ENCODE results near the gene RAB40B. TPM values are rescaled to one million over a fixed set of nuclear protein-coding genes. Genes with fewer than 3 reads are reported as not detected.
"Not testable (repeated sequence)": the region's sequence is repeated elsewhere in the genome, so short reads cannot be mapped to it uniquely, and the experiment has no call there.

Gene RAB40B
- polyA plus RNA-seq, 1 experiment = 9.4 TPM

- Histone ChIP-seq H3K4me3 (ENCODE audit: low read depth, low read length) (no peak overlapping the region), H3K36me3 (ENCODE audit: control insufficient read depth, insufficient read depth, low read length) (0 out of 2 replicates have a peak, but pooled peaks cover 2% of the 10 kb centered on the region), H3K27me3 (ENCODE audit: control insufficient read depth, insufficient read depth, low read length) (no peaks in the 10 kb centered on the region)
- TF ChIP-seq, protein P1, sequence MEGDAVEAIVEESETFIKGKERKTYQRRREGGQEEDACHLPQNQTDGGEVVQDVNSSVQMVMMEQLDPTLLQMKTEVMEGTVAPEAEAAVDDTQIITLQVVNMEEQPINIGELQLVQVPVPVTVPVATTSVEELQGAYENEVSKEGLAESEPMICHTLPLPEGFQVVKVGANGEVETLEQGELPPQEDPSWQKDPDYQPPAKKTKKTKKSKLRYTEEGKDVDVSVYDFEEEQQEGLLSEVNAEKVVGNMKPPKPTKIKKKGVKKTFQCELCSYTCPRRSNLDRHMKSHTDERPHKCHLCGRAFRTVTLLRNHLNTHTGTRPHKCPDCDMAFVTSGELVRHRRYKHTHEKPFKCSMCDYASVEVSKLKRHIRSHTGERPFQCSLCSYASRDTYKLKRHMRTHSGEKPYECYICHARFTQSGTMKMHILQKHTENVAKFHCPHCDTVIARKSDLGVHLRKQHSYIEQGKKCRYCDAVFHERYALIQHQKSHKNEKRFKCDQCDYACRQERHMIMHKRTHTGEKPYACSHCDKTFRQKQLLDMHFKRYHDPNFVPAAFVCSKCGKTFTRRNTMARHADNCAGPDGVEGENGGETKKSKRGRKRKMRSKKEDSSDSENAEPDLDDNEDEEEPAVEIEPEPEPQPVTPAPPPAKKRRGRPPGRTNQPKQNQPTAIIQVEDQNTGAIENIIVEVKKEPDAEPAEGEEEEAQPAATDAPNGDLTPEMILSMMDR (IDR thresholded peaks at IDR 0.05; ENCODE audit: insufficient read depth, low read depth, low read length) = no peak
- CTCF ChIA-PET = no interaction called here
- DNase-seq (ENCODE audit: low read depth) = no peak
- POLR2A ChIA-PET = no interaction called here
These were observed 42.2 kb downstream of the RAB40B start for GRCh38 chr17:82656266-82656665.

- CTCF ChIA-PET = no interaction called here
- Histone ChIP-seq H3K27me3 (ENCODE audit: control insufficient read depth, insufficient read depth, low read length) (no peaks in the 10 kb centered on the region), H3K4me3 (ENCODE audit: low read depth, low read length) (no peak overlapping the region), H3K36me3 (ENCODE audit: control insufficient read depth, insufficient read depth, low read length) (0 out of 2 replicates have a peak, but pooled peaks cover 2% of the 10 kb centered on the region)
- POLR2A ChIA-PET = no interaction called here
- no peak for DNase-seq (ENCODE audit: low read depth)
- TF ChIP-seq, protein P1 (IDR thresholded peaks at IDR 0.05; ENCODE audit: insufficient read depth, low read depth, low read length) = no peak
These were observed 43.0 kb downstream of the RAB40B start for GRCh38 chr17:82655523-82655922.

GRCh38 chr17:82655038-82655479 lies 43.4 kb downstream of the RAB40B start:
- 0 out of 2 replicates have a peak, but pooled peaks cover 2% of the 10 kb centered on the region for H3K36me3 ChIP-seq (ENCODE audit: control insufficient read depth, insufficient read depth, low read length)
- DNase-seq (ENCODE audit: low read depth) = no peak
- no peak overlapping the region for H3K4me3 ChIP-seq (ENCODE audit: low read depth, low read length)
- ChIA-PET CTCF (no interaction called here), POLR2A (no interaction called here)
- H3K27me3 ChIP-seq (ENCODE audit: control insufficient read depth, insufficient read depth, low read length) = no peaks in the 10 kb centered on the region
- TF ChIP-seq, protein P1 (IDR thresholded peaks at IDR 0.05; ENCODE audit: insufficient read depth, low read depth, low read length) = no peak

DNA sequence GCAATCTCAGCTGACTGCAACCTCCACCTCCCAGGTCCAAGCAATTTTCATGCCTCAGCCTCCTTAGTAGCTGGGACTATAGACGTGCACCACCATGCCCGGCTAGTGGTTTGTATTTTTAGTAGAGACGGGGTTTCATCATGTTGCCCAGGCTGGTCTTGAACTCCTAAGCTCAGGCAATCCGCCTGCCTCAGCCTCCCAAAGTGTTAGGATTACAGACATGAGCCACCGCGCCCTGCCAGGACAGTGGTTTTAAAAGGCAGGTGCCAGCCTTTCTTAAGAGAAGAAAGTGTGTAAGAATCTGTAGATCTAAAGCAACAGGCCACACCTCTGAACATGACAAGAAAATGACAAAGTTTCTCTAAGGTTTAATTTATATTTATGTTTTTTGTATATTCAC lies 43.9 kb downstream of the RAB40B start:
- CTCF ChIA-PET, POLR2A ChIA-PET: not testable (repeated sequence)

DNA sequence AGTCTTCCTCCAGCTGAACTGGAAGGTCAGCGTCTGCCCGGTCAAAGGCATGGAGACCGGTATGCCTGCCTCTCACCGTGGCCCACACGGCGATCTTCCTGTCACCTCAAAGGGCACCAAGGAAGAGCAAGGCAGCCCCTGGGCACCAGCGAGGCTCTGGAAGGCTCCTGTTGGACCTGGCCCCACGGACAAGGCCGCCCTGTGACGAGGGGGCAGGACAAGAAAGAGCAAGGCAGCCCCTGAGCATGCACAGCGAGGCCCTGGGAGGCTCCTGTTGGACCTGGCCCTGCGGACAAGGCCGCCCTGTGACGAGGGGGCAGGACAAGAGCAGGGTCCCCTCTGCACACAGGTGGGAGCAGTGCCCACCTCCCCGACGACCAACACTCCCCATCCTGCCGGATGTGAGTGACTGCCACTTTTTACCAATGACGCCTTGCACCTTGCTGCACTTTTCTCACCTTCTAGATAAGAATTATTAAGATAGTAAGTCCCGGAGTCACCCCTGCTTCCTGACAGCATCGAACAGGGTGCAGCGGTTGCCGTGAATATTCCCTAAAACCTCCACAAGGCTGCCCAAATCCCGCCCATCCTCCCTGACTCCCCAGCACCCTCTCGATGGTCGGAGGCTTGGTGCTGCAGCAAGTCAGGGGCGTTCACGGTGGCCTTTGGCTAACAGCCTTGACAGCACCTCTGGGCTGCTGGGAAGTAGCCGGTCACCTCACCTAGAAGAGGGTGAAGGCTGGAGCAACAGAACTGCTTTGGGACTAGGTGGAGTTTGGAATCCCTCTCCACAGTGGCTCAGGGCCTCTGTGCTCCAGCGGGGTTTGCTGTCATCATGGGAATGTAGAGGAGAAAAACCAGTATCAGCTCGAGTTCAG lies 44.6 kb downstream of the RAB40B start:
- no peak for DNase-seq (ENCODE audit: low read depth)
- Histone ChIP-seq H3K27me3 (ENCODE audit: control insufficient read depth, insufficient read depth, low read length) (no peaks in the 10 kb centered on the region), H3K36me3 (ENCODE audit: control insufficient read depth, insufficient read depth, low read length) (no peaks in the 10 kb centered on the region), H3K4me3 (ENCODE audit: low read depth, low read length) (no peak overlapping the region)
- POLR2A ChIA-PET = no interaction called here
- CTCF ChIA-PET = no interaction called here
- TF ChIP-seq, protein P1 (IDR thresholded peaks at IDR 0.05; ENCODE audit: insufficient read depth, low read depth, low read length) = no peak

More for the DNA sequence above, 43.9 kb downstream of the RAB40B start:
- H3K4me3 ChIP-seq (ENCODE audit: low read depth, low read length); DNase-seq (ENCODE audit: low read depth); H3K27me3 ChIP-seq (ENCODE audit: control insufficient read depth, insufficient read depth, low read length); H3K36me3 ChIP-seq (ENCODE audit: control insufficient read depth, insufficient read depth, low read length): not testable (repeated sequence)
